Sigmoid colon (tissue), 4 donors: Measurements from ENCODE around the gene JAKMIP1.

ENCODE experiments used
- EP300 ChIP-seq, 4 donors: sonication (generic); formaldehyde crosslinking; IDR thresholded peaks; one replicate each; pipeline ENCODE4 v1.6.1; 2017; ENCODE audit warnings: antibody characterized with exemption in 4 of 4
- POLR2A ChIP-seq, 2 donors: fragments of 450-650 bp; IDR thresholded peaks; one replicate each; pipeline ENCODE4 v1.6.1; 2016; ENCODE audit warnings: antibody characterized with exemption in 2 of 2, mild to moderate bottlenecking in 2 of 2, moderate library complexity in 2 of 2
- POLR2AphosphoS5 ChIP-seq, 4 donors: sonication (generic); formaldehyde crosslinking; IDR thresholded peaks; one replicate each; pipeline ENCODE4 v1.6.1; 2017; ENCODE audit warnings: antibody characterized with exemption in 4 of 4
- TF ChIP-seq, protein P1 (sequence below), 4 experiments: fragments of 450-650 bp in 3 of 4; fragments of 200-600 bp in 1 of 4; IDR thresholded peaks; one replicate each; pipeline ENCODE4 v1.5.1; 2016 to 2019; ENCODE audit warnings: antibody characterized with exemption in 4 of 4, mild to moderate bottlenecking in 3 of 4, moderate library complexity in 2 of 4

DNA sequence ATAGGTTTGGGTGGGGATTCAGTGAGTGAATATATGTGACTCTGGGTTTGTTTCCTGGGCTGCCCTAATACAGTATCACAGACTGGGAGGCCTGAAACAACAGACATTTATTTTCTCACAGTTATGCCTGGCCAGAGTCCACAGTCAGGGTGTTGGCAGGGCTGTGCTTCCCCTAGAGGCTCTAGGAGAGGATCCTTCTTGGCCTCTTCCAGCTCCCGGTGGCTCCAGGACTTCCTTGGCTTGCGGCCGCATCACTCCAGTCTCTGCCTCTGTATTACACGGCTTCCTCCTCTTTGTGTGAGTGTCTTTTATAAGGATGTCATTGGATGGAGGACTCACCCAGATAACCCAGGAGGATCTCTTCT is 5.2 kb upstream of the JAKMIP1 start:
- no peak for TF ChIP-seq POLR2A (IDR thresholded peaks at IDR 0.05)
- no peak for TF ChIP-seq EP300 (IDR thresholded peaks at IDR 0.05)
- TF ChIP-seq, protein P1, sequence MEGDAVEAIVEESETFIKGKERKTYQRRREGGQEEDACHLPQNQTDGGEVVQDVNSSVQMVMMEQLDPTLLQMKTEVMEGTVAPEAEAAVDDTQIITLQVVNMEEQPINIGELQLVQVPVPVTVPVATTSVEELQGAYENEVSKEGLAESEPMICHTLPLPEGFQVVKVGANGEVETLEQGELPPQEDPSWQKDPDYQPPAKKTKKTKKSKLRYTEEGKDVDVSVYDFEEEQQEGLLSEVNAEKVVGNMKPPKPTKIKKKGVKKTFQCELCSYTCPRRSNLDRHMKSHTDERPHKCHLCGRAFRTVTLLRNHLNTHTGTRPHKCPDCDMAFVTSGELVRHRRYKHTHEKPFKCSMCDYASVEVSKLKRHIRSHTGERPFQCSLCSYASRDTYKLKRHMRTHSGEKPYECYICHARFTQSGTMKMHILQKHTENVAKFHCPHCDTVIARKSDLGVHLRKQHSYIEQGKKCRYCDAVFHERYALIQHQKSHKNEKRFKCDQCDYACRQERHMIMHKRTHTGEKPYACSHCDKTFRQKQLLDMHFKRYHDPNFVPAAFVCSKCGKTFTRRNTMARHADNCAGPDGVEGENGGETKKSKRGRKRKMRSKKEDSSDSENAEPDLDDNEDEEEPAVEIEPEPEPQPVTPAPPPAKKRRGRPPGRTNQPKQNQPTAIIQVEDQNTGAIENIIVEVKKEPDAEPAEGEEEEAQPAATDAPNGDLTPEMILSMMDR (IDR thresholded peaks at IDR 0.05), result no peak
- no peak for TF ChIP-seq POLR2AphosphoS5 (IDR thresholded peaks at IDR 0.05)
